ENCODE data around the gene OGFOD3.

DNA sequence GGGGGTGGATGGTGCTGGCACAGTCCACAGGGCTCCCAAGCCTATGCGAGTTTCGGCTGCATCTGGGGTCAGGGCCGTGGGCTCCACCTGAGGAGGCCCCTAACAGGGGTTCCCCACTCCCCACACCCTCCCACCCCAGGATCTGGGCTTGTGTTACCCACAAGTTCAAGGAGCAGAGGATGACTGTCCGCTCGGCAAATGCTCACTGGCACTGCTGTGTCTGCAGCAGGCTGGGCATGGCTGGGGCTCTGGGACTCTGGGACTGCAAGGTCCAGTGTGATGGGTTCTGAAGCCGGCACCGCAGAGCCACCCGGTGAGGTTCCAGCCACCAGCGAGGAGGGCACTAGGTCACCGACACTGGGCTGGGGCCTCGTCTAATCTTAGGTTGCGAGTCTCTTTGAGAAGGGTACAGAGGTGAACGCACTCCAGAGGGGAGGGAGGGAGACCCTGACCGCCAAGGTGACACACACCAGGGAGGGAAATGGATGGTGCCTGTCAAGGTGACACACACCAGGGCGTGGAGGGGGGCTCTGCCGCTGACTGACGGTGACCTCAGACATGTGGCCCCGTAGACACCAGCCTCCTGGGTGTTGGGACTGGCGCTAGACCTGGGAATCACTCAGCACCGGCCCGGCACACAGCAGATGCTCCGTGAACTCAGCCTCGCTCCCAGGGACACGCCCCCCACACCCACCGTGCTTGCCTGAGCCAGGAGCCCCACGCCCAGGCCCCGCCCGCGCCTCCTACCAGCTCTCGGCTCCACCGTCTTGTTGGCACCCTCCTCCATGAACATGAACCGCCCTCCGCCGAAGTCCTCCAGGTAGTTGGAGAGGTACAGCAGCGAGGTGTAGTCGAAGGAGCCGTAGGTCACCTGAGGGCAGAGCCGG, 20.7 kb downstream of the OGFOD3 start:
- no peak for TF ChIP-seq TAF1 (IDR thresholded peaks at IDR 0.05; ENCODE audit: low read depth, low read length)
- no peak for TF ChIP-seq POLR2AphosphoS5 (IDR thresholded peaks at IDR 0.05; ENCODE audit: low read depth, low read length)
- no peak for TF ChIP-seq POLR2A (IDR thresholded peaks at IDR 0.05; ENCODE audit: low read depth, low read length)
- TF ChIP-seq SPI1 (IDR thresholded peaks at IDR 0.05; ENCODE audit: low read depth, low read length), result no peak

All from GM12891 (cell line).